ENCODE measurements around the gene CIRBP. TPM values are rescaled to one million over a fixed set of nuclear protein-coding genes. Genes with fewer than 3 reads are reported as not detected.

The CIRBP gene
- total RNA-seq, 1 donor from 2014 or later, result 184 TPM

DNA sequence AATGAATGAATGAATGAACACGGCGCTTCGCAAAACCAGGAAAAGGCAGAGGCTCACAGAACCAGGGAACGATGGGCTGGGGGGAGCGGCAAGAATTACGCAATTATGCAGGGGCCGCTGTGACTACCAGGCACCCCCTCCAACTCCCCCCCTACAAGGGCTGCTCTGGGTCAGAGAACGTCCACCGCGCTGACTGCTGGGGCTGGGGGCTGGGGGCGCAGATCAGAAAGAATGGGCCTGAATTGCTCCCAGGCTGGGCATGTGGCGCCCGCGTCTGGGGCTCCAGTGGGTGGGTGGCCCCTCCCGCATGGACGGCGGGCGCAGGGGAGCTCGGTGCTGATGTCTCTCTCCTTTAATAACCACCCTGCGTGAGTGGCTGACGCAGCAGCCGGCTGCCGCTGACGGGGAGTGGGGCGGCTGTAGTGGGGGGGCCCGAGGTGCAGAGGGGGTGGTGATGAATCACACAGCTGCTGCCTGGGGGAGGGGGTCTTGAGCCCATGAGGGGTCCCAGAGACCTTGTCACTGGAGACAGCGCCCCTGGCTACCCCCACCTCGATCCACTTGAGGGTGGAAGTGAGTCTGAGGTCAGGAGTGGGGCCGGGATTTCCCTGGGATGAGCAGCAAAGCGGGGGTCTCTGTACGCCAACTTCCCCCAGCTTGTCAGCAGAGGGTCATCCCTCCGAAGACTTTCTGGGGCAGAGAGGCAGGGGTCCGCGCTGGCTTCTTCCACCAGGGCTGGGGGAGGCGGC is 1.5 kb upstream of the CIRBP start:
- DNase-seq (ENCODE audit: low read depth) (no peak), FAIRE-seq (no peak)
- Histone ChIP-seq H3K27ac (ENCODE audit: low read depth, low read length) (no peak overlapping the region), H3K4me1 (ENCODE audit: insufficient read depth, low read length) (peaks cover 70% of the 10 kb centered on the region), H3K9ac (ENCODE audit: low read length) (peak overlapping the region; percentile 75), H2AFZ (ENCODE audit: low read depth, low read length) (no peak overlapping the region), H3K27me3 (ENCODE audit: insufficient read depth, low read length) (no peaks in the 10 kb centered on the region), H3K36me3 (ENCODE audit: insufficient read depth, low read length) (peaks cover 11% of the 10 kb centered on the region), H3K9me3 (ENCODE audit: insufficient read depth, low read depth, low read length) (no peaks in the 10 kb centered on the region), H3K4me2 (ENCODE audit: low read length) (peak overlapping the region; percentile 93), H3K4me3 (ENCODE audit: insufficient read depth, low read depth, low read length) (peak overlapping the region; percentile 53), H4K20me1 (ENCODE audit: insufficient read depth, low read length) (peaks cover 35% of the 10 kb centered on the region), H3K79me2 (ENCODE audit: insufficient read depth, low read length) (peaks cover 33% of the 10 kb centered on the region)
- peak overlapping the region; percentile 58 for H3K27ac Mint-ChIP-seq (ENCODE audit: unreplicated experiment)
- TF ChIP-seq EZH2 (IDR thresholded peaks at IDR 0.05; ENCODE audit: insufficient read depth, low read length) (no peak), CTCF (IDR thresholded peaks at IDR 0.05; ENCODE audit: insufficient read depth, low read depth, low read length) (no peak)
- H3K4me1 Mint-ChIP-seq (ENCODE audit: low read depth, unreplicated experiment), result peaks cover 28% of the 10 kb centered on the region
- peak overlapping the region; percentile 75 for H3K4me3 Mint-ChIP-seq (ENCODE audit: unreplicated experiment)
- H3K36me3 Mint-ChIP-seq (ENCODE audit: low read depth, unreplicated experiment), result peaks cover 9% of the 10 kb centered on the region
- H3K27me3 Mint-ChIP-seq (ENCODE audit: low read depth, unreplicated experiment), result no peaks in the 10 kb centered on the region
- H3K9me3 Mint-ChIP-seq (ENCODE audit: unreplicated experiment), result no peaks in the 10 kb centered on the region

GRCh38 chr19:1268226-1269064 is 687 bp upstream of the CIRBP start:
- TF ChIP-seq CTCF (IDR thresholded peaks at IDR 0.05; ENCODE audit: insufficient read depth, low read depth, low read length), result no peak
- no peak for TF ChIP-seq EZH2 (IDR thresholded peaks at IDR 0.05; ENCODE audit: insufficient read depth, low read length)
- no peak for DNase-seq (ENCODE audit: low read depth)
- peak overlapping the region; percentile 59 for H3K27ac ChIP-seq (ENCODE audit: low read depth, low read length)
- Mint-ChIP-seq H3K4me3 (ENCODE audit: unreplicated experiment) (peak overlapping the region; percentile 73), H3K36me3 (ENCODE audit: low read depth, unreplicated experiment) (peaks cover 14% of the 10 kb centered on the region), H3K27me3 (ENCODE audit: low read depth, unreplicated experiment) (no peaks in the 10 kb centered on the region), H3K9me3 (ENCODE audit: unreplicated experiment) (no peaks in the 10 kb centered on the region), H3K27ac (ENCODE audit: unreplicated experiment) (peak overlapping the region; percentile 36), H3K4me1 (ENCODE audit: low read depth, unreplicated experiment) (peaks cover 28% of the 10 kb centered on the region)
- peaks cover 41% of the 10 kb centered on the region for H3K79me2 ChIP-seq (ENCODE audit: insufficient read depth, low read length)
- H3K4me1 ChIP-seq (ENCODE audit: insufficient read depth, low read length), result peaks cover 70% of the 10 kb centered on the region
- peak overlapping the region; percentile 93 for H3K4me2 ChIP-seq (ENCODE audit: low read length)
- H2AFZ ChIP-seq (ENCODE audit: low read depth, low read length), result no peak overlapping the region
- H3K9me3 ChIP-seq (ENCODE audit: insufficient read depth, low read depth, low read length), result no peaks in the 10 kb centered on the region
- H3K36me3 ChIP-seq (ENCODE audit: insufficient read depth, low read length), result peaks cover 15% of the 10 kb centered on the region
- no peaks in the 10 kb centered on the region for H3K27me3 ChIP-seq (ENCODE audit: insufficient read depth, low read length)
- peak overlapping the region; percentile 75 for H3K9ac ChIP-seq (ENCODE audit: low read length)
- H4K20me1 ChIP-seq (ENCODE audit: insufficient read depth, low read length), result peaks cover 43% of the 10 kb centered on the region
- no peak overlapping the region for H3K4me3 ChIP-seq (ENCODE audit: insufficient read depth, low read depth, low read length)
- no peak for FAIRE-seq

Data from astrocyte (in vitro differentiated cells and primary cell).